Medulla oblongata (tissue), 1 donor: ENCODE measurements around the gene MRAP2.
"Not testable (repeated sequence)": the region's sequence is repeated elsewhere in the genome, so short reads cannot be mapped to it uniquely, and the experiment has no call there.

Experiments
- DNase-seq: peaks from one replicate; pipeline ENCODE4 v3.0.0-alpha.2; 2015; ENCODE audit errors: extremely low spot score

The MRAP2 gene

DNA sequence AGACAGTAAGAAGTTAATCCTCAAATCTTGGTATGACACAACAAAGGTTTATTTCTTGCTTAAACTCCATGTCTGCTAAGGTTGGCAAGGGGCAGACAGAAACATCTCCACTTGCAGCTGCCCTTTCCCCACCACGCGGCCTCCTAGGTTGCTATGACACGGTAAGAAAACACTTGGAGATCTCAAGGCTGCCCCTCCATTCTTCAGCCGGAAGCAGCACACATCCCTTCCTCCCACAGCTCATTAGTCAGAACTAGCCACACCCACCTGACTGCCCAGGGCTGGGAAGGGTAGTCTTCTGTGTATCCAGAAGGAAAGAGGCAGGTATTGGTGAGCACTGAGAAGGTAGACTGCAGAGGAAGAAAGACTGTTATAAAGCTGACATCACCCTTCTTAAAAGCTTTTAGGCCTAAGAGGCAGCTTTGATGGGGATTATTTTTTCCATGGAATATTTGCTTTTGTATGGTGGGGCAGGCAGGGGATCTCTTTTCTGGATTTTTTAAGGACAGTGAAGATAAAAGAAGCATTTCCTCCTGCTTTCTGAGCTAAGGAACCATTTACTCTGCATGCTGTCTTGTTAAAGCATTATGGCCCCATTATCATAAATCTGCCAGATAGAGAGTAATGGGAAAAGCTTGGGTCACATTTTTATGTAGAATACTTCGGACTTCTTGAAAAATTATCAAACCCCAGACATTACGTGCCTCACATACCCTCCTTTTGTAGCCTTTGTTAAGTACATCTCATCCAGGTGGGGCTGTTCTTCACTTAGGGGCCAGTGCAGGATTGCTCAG is 41.6 kb downstream of the MRAP2 start:
- DNase-seq: no peak

DNA sequence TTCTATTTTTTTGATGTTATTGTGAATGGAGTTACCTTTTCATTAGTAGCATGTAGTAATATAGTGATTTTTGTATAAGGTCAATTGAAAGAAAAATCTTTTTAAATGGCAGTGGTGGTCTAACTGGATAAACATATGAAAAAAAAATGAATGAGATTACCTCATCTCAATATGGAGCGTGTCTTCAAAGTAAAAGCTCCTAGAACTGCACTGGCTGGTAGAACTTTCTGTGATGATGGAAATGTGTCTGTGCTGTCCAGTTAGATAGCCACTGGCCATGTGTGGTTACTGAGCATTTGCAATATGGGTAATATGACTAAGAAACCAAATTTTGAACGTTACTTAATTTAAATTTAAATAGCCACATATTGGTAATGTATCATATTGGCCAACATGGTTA is 44.1 kb downstream of the MRAP2 start:
- DNase-seq: no peak

DNA sequence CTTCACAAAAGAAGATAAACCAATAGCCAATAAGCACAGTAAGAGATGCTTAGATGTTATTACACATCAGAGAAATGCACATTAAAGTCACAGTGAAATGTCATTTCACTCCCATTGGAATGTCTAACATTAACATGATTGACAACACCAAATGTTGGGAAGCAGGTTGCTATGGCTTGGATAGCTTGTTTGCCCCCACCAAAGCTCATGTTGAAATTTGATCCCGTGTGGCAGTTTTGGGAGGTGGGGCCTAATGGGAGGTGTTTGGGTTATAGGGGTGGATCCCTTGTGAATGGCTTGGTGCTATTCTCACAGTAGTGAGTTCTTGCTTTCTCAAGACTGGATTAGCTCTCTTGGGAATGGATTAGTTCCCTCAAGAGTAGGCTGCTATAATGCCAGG is 44.8 kb downstream of the MRAP2 start:
- DNase-seq: no peak

DNA sequence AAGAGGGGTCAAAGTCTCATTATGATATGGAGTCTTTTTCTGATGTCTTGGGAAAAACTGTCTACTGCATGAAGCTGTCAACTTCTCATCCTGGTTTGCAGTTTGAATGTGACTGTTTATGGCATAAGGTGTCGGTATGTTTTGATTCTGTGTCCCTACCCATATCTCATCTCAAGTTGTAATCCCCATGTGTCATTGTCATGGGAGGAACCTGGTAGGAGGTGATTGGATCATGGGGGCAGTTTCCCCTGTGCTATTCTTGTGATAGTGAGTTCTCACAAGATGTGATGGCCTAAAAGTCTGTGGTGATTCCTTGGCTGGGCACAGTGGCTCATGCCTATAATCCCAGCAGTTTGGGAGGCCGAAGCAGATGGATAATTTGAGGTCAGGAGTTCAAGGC is 47.6 kb downstream of the MRAP2 start:
- DNase-seq: no peak

DNA sequence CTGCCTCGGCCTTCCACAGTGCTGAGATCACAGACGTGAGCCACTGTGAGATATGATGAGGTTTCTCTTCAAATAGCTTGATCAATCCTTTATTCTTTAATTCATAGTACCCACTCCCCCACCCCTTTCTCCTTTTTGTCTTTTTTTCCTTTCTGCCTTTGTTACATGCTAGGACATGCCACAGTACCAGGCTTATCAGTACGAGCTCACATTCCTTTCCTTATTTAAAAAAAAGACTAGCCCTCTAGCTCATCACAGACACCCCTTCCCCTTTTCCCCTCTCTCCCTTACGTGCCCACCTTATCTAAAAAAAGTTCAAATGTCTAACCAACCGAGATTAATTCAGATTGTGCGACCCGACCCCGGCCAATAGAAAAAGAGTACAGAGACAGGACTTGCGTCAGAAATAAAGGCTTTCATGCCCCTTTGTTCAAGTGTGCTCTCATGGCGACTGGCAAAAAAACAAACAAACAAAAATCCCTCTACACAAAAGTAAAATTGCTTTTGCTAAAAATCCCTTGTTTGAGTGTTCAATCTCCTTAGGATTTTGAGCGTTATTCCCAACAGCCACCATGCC is 49.2 kb downstream of the MRAP2 start:
- DNase-seq: no peak

DNA sequence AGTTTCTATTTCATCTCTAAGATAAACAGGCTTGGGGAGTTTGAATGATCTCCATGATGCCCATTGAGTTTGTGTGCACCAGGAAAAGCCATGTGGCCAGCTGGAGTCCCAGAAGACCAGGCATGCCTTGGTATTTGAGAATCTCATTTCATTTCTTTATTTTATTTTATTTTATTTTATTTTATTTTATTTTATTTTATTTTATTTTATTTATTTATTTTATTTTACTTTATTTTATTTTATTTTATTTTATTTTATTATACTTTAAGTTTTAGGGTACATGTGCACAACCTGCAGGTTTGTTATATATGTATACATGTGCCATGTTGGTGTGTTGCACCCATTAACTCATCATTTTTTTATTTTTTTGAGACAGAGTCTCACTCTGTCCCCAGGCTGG is 51.1 kb downstream of the MRAP2 start:
- DNase-seq: not testable (repeated sequence)

DNA sequence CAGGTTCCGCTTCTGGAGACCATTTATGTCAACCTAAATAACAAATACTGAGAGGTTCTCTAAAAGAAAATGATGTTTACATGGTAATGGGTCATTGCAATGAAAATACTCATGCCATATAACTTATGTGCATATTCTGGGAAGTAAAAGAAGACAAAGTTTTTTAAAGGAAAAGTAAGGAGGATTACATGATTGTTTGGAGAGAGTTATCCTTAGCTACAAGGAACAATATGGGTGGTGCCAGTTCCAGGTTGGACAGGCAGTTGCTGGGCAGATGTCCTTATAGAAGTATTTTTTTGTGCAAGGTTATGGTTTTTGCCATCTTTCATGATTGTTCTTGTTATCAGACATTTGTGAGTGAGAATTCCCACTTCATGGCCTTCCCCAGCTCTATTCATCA is 52.5 kb downstream of the MRAP2 start:
- DNase-seq: no peak

DNA sequence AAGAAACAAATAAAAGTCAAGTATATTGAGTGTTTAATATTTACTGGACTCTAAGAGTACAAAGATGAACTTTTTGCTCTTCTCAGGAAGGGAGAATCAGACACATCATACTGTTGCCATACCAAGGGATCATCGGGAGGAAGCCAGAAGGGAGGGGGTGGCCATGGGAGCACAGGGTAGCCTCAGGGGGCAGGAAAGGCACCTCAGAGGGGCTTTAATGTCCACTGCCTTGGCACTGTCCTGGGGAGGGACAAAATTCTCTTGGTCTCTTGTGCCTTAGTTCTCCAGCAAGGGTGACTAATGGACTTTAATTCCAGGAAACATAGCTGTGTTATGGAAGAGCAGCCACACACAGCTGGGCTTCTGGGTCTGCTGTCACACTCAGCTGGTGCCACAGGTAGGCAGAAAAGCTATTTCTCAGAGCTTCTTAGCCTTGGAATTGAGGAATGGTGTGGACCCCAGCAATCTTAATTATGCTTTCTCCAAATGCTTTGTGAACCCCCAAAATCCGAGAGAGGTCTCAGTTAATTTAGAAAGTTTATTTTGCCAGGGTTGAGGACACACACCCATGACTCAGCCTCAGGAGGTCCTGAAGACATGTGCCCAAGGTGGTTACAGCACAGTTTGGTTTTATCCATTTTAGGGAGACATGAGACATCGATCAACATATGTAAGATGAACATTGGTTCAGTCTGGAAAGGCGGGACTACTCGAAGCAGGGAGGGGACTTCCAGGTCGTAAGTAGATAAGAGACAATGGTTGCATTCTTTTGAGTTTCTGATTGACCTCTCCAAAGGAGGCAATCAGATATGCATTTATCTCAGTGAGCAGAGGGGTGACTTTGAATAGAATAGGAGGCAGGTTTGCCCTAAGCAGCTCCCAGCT is 53.2 kb downstream of the MRAP2 start:
- DNase-seq: no peak

DNA sequence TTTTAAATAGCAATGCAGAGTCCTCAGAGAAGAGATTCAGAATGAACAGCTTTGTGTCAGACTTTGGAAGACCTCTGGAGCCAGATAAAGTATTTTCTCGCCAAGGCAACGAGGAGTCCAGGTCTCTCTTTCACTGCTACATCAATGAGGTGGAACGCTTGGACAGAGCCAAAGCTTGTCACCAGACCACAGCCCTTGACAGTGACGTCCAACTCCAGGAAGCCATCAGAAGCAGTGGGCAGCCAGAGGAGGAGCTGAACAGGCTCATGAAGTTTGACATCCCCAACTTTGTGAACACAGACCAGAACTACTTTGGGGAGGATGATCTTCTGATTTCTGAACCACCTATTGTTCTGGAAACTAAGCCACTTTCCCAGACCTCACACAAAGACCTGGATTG is 55.5 kb downstream of the MRAP2 start:
- no peak for DNase-seq

DNA sequence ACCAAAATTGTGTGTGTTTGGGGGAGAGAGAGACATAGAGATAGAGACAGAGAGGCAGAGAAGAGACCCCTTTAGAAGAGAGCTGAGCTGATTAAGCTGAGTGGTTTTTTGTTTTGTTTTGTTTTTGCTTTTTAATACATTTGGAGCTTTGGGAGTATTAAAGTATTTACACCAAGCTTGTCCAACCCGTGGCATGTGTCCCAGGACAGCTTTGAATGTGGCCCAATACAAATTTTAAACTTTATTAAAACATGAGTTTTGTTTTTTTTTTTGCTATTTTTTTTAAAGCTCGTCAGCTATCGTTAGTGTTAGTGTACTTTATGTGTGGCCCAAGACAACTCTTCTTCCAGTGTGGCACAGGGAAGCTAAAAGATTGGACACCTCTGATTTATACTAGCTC is 56.0 kb downstream of the MRAP2 start:
- DNase-seq: no peak

DNA sequence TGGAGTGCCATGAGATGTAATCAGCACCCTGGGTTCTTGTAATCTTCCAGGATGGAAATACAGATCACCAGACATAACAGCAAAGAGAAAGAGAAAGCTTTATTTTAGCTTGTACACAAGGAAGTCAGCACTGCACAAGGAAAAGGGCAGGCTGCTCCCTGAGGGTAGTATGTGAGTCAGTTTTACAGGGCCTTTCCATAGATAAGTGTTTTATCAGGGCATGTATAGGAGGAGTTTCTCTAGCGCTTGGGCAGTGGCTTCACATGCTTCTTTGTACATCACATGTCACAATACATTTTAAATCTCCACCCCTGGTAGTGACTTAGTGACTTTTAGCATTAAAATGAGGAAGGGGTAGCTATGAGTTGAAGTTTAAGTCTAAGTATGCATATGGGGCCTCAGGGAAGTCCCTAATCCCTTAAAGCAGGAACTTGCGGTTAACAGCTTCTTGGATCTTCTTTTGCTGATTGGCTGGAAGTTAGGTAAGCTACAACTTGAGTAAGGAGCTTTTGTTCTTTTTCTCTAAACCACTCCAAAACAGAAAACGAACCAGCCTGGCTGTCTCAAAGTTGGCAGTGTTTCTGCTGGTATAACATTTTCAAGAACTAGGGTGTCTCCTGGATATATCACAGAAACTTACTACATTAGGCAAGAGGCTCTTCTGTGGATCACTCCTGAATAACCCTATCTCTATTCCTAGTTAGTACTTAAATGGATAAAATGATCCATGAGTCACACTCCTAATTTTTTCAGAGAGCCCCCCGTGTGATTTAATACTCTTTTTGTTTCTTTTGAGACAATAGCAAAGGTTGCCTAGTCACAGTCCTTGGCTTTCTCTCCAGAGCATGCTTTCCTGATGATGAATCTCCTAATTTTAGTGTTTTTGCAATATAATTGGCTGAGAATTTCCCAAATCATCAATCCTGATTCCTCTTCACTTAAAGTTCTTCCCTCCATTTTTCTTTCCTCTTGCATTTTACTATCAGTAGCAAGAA is 60.2 kb downstream of the MRAP2 start:
- no peak for DNase-seq

DNA sequence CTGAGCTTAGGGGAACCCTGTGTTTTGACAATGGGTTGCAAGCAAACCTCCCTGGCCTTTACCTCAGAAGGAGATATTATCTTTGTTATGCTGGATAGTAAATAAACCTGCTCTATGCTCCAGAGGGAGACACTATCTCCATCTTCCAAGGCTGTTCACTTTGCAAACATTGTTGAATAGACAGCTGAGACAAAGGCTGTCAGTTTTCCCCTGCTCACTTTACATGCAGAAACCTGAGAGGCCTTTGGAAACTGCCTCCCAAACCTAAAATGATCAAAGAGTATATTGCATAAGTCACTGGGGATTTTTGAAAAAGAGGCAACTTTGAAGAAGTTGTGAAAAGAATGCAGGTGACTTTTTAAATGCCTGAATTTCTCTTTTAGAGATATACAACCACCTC is 61.6 kb downstream of the MRAP2 start:
- DNase-seq: no peak

DNA sequence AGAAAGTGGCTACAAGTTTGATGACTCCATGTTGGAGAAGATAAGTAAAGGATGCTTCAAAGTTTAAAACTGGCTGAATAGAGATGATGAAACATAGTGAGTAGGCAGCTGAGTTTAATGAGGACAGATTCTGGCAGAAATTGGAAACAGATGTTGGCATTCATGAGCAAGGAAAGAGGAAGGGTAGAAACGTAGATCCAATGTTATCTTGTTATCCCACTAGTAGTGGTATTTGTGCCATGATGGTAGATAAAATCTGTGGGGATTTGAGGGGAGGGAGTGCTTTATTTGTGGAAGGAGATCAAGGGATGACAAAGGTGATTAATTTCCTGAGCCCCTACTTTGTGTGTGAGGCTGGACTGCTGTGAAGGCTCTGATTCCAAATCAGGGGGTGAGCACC is 69.5 kb downstream of the MRAP2 start:
- no peak for DNase-seq

DNA sequence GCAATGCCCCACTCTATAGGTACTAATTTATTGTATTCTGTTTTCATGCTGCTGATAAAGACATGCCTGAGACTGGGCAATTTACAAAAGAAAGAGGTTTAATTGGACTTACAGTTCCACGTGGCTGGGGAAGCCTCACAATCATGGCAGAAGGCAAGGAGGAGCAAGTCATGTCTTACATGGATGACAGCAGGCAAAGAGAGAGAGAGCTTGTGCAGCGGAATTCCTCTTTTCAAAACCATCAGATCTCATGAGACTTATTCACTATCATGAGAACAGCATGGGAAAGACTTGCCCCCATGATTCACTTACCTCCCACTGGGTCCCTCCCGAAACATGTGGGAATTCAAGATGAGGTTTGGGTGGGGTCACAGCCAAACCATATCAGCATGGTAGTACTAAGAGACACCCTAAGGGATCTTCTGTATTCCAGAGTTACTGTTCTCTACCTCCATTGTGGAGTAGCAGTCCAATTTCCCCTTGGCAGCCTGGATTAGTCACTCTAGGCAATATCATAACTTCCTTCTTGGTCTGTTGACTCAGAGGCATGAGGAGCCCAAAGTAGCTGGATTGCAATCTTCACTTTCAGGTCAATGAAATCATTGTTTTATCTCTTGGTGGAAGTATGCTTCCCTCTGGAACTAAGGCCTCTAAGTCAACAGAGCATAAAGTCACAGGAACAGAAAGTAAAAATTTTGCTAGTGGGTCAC is 71.8 kb downstream of the MRAP2 start:
- DNase-seq: not testable (repeated sequence)

DNA sequence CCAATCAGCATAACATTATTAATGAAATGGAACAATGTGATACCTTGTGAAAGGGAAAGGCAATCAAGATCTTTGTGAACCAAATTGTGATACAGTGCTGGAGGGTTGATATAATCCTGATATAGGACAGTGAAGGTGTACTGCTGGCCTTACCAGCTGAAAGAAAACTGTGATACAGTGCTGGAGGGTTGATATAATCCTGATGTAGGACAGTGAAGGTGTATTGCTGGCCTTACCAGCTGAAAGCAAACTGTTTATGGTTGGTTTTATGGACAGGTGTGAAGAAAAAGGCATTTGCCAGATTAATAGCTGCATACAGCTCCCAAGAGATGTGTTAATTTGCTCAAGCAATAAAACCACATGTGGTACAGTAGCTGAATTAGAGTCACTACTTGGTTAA is 73.9 kb downstream of the MRAP2 start:
- DNase-seq: no peak

DNA sequence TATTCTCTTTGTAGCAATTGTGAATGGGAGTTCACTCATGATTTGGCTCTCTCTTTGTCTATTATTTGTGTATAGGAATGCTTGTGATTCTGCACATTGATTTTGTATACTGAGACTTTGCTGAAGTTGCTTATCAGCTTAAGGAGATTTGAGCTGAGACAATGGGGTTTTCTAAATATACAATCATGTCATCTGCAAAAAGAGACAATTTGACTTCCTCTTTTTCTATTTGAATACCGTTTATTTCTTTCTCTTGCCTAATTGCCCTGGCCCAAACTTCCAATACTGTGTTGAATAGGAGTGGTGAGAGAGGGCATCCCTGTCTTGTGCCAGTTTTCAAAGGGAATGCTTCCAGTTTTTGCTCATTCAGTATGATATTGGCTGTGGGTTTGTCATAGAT is 77.8 kb downstream of the MRAP2 start:
- DNase-seq: not testable (repeated sequence)

DNA sequence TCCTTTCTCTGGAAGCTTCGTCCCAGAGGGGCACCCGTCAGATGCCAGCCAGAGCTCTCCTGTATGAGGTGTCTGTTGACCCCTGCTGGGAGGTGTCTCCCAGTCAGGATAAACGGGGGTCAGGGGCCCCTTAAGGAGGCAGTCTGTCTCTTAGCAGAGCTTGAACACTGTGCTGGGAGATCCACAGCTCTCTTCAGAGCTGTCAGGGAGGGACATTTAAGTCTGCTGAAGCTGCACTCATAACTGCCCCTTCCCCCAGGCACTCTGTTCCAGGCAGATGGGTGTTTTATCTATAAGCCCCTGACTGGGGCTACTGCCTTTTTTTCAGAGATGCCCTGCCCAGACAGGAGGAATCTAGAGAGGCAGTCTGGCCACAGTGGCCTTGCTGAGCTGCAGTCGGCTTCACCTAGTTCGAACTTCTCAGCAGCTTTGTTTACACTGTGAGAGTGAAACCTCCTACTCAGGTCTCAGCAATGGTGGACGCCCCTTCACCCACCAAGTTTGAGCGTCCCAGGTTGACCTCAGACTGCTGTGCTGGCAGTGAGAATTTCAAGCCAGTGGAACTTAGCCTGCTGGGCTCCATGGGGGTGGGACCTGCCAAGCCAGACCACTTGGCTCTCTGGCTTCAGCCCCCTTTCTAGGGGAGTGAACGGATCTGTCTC is 81.5 kb downstream of the MRAP2 start:
- not testable (repeated sequence) for DNase-seq

DNA sequence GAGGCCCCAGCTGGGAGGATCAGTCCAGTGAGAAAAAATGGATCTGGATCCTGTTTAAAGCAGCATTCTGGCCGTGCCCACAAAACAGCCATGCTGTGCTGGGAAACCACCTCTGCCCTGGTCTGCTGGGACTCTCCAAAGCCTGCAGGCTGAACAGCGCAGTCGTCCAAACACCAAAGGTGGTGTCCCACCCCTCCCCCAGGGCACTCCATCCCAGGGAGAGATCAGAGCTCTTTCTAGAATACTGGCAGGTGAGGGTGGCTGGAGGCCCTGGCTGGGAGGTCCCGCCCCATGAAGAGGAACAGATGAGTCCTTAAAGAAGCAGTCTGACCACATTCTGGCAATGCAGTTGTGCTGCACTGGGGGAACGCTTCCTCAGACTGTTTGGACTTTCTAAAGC is 84.6 kb downstream of the MRAP2 start:
- DNase-seq: no peak

DNA sequence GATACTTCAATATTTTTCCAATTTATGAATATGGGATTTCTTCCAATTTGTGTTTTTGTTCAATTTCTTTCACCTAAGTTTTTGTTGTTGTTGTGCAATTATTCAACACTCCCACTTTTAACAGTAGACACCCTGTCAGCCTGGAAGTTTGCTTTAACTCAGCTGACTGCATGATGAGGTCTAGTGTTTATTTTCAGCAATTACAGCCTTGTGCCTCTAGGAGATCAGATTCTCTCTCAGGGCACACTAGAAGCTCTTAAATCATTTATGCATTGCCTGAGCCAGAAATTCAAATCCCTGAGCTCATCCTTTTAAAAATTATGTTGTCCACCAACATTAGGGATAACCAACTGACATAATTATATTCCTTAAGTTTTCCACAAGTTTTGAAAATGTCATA is 85.7 kb downstream of the MRAP2 start:
- no peak for DNase-seq

DNA sequence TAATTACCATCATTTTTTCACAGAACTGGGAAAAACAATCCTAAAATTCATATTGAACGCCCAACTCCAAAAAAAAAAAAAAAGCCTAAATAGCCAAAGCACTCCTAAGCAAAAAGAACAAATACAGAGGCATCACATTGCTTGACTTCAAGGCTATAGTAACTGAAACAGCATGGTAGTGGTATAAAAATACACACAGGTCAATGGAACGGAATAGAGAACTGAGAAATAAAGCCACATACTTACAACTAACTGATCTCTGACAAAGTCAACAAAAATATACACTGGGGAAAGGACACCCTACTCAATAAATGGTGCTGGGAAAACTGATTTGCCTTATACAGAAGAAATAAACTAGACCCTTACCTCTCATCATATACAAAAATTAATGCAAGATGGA is 89.6 kb downstream of the MRAP2 start:
- no peak for DNase-seq
